ENCODE data around the gene CIAPIN1.

Gene CIAPIN1

DNA sequence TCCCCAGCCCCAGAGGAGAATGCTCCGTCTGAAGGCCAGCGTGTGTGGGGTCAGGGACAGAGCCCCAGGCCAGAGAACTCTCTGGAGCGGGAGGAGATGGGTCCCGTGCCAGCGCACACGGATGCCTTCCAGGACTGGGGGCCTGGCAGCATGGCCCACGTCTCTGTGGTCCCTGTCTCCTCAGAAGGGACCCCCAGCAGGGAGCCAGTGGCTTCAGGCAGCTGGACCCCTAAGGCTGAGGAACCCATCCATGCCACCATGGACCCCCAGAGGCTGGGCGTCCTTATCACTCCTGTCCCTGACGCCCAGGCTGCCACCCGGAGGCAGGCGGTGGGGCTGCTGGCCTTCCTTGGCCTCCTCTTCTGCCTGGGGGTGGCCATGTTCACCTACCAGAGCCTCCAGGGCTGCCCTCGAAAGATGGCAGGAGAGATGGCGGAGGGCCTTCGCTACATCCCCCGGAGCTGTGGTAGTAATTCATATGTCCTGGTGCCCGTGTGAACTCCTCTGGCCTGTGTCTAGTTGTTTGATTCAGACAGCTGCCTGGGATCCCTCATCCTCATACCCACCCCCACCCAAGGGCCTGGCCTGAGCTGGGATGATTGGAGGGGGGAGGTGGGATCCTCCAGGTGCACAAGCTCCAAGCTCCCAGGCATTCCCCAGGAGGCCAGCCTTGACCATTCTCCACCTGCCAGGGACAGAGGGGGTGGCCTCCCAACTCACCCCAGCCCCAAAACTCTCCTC is 64.5 kb downstream of the CIAPIN1 start:
- no peak for DNase-seq (ENCODE audit: low read depth in 3 of 3)

GRCh38 chr16:57381791-57382534 is 65.2 kb downstream of the CIAPIN1 start:
- no peak for DNase-seq (ENCODE audit: low read depth in 3 of 3)

DNA sequence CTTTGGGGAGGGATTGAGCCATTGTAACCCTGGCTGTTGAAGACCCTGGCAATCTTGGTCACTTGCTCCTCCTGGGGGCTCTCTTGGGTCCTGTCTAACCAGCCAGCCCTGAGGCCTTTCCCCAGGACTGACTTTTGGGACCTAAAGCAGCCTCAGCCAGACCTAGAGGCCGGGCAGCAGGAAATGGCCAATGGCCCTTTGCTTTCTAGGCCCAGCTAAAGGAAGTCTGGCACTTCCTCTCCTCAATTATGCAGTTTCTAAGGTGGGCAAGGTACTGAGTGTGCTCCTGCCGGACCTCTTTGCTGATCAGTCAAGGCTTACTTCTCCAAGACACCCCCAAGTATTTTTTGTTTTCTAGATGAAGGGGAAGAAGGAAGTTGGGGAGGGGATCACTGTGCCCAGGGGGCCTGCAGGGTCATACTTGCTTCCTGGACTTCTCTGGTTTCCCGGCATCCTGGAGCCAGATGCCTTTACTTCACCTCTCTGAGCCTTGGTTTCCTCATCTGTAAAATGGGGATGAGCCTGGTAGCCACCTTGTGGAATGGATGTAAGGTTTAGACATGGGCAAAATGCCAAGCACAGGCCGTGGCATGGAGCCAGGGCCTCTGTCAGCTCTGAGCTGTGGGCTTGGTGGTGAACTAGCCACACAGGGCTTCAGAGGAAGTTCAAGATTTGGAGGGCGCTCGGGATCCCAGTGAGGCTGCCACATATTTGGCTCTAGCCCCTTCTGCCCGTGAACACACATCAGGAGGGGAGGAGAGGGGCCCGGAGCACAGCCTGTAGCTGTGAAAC is 66.3 kb downstream of the CIAPIN1 start:
- no peak for DNase-seq (ENCODE audit: low read depth in 3 of 3)

DNA sequence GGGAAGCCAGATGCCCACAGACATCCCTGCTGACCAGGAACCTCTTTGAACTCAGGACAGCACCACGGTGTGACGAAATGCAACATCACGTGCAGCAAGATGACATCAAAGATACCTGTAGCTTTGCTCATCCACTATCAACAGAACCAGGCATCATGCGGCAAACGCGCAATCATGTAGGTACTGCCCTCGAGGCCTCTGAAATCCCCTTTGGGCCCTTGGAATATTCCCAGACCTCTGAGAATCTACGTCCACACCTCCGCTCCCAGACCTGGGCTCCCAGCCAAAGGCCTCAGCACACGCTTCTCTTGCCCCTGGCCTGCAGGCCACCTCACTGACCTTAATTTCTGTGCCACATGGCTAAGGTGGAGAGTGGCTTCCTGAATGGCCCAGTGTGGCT is 67.6 kb downstream of the CIAPIN1 start:
- DNase-seq (ENCODE audit: low read depth in 3 of 3): no peak
